K562 (cell line): ENCODE data around the gene CD300E. TPM values are rescaled to one million over a fixed set of nuclear protein-coding genes. Genes with fewer than 3 reads are reported as not detected.
"Not testable (repeated sequence)": the region's sequence is repeated elsewhere in the genome, so short reads cannot be mapped to it uniquely, and the experiment has no call there.

Experiments used
- ATAC-seq: fragments of 200-7000 bp; cut with Tn5 transposase; 3 replicates; pipeline ENCODE4 v1.9.1; 2020; ENCODE audit warnings: moderate library complexity
- BruUV-seq: library from RNA; stranded (reverse); fragments of 400-500 nt; replicated peaks from 2 replicates; lab custom pipeline; 2021; lab: Mats Ljungman, UMichigan
- CTCF ChIA-PET: fragments of 300-600 bp; formaldehyde crosslinking; extraction: SDS; loops from one replicate; lab custom pipeline; 2021; ENCODE audit warnings: low intra/inter-chr PET ratio; lab: Yijun Ruan, JAX
- POLR2A ChIA-PET: fragments of 300-600, 350-650 bp; sonication (Branson Sonifier 250); formaldehyde crosslinking; extraction: SDS; loops from one replicate; lab custom pipeline; 2021; ENCODE audit warnings: antibody characterized with exemption, inconsistent platforms; lab: Yijun Ruan, JAX
- DNase-seq, 4 experiments: peaks; one replicate each; pipeline versions ENCODE4 v3.0.0 to v3.0.0-alpha.2; 2011 to 2018; ENCODE audit warnings: low spot score in 3 of 4, mixed read lengths in 3 of 4; ENCODE audit errors: extremely low read depth in 1 of 4
- FAIRE-seq: peaks from 2 replicates; lab custom pipeline; 2011; peaks lifted over from hg19 to GRCh38; lab: Jason Lieb, UNC
- H2AFZ ChIP-seq: 2 replicates; pipeline ENCODE4 v1.6.0; 2011; ENCODE audit warnings: low read depth, low read length, control low read depth, inconsistent platforms
- H3K27ac ChIP-seq: fragments of 200-600 bp; 3 replicates; pipeline ENCODE4 v1.8.0; 2011; ENCODE audit warnings: low read depth, mild to moderate bottlenecking, control low read depth, inconsistent platforms, low read length, moderate library complexity, mixed read lengths; ENCODE audit errors: extremely low read depth
- H3K27me3 ChIP-seq, 2 experiments: fragments of 300-600 bp in 1 of 2; 2 replicates in 1 of 2; 3 replicates in 1 of 2; pipeline versions ENCODE4 v1.6.0 to v1.8.0; 2011; ENCODE audit warnings: inconsistent platforms in 2 of 2, low read length in 2 of 2, mild to moderate bottlenecking in 1 of 2, mixed read lengths in 1 of 2, moderate library complexity in 1 of 2; ENCODE audit not compliant: control insufficient read depth in 2 of 2, insufficient read depth in 2 of 2
- H3K36me3 ChIP-seq: fragments of 300-600 bp; 3 replicates; pipeline ENCODE4 v1.8.0; 2011; ENCODE audit warnings: mild to moderate bottlenecking, low read length, inconsistent platforms; ENCODE audit not compliant: control insufficient read depth, insufficient read depth
- H3K4me1 ChIP-seq, 2 experiments: fragments of 200-600 bp in 1 of 2; replicated peaks in 1 of 2; 2 replicates in 1 of 2; 3 replicates in 1 of 2; pipeline versions ENCODE4 v1.5.1 to v1.8.0; 2011; ENCODE audit warnings: inconsistent platforms in 2 of 2, low read length in 2 of 2, mild to moderate bottlenecking in 1 of 2, mixed read lengths in 1 of 2, moderate library complexity in 1 of 2; ENCODE audit not compliant: control insufficient read depth in 2 of 2, insufficient read depth in 2 of 2
- H3K4me2 ChIP-seq: 2 replicates; pipeline ENCODE4 v1.6.1; 2011; ENCODE audit warnings: low read length, control low read depth, inconsistent platforms, mixed read lengths; ENCODE audit not compliant: insufficient read depth
- H3K4me3 ChIP-seq: fragments of 200-600 bp; sonication (generic), shearing (Covaris generic); 2 replicates; pipeline ENCODE4 v1.5.1; 2016; ENCODE audit warnings: control low read depth, inconsistent platforms
- H3K79me2 ChIP-seq: fragments of 200-600 bp; 3 replicates; pipeline ENCODE4 v1.8.0; 2011; ENCODE audit warnings: low read length, inconsistent platforms; ENCODE audit not compliant: control insufficient read depth, insufficient read depth
- H3K9ac ChIP-seq, 2 experiments: 2 replicates each; pipeline versions ENCODE4 v1.6.0 to v1.6.1; 2011; ENCODE audit warnings: low read depth in 2 of 2, low read length in 2 of 2, control low read depth in 1 of 2, inconsistent platforms in 1 of 2, mild to moderate bottlenecking in 1 of 2, mixed read lengths in 1 of 2; ENCODE audit not compliant: insufficient read depth in 1 of 2
- H3K9me1 ChIP-seq: one replicate; pipeline ENCODE4 v1.6.0; 2011; ENCODE audit warnings: inconsistent platforms, mild to moderate bottlenecking, low read length, moderate library complexity; ENCODE audit not compliant: control insufficient read depth, insufficient read depth
- H3K9me3 ChIP-seq: replicated peaks from 2 replicates; pipeline ENCODE4 v1.5.1; 2011; ENCODE audit warnings: low read depth, low read length, inconsistent platforms; ENCODE audit not compliant: control insufficient read depth, insufficient read depth
- H4K20me1 ChIP-seq: replicated peaks from 2 replicates; pipeline ENCODE4 v1.6.1; 2011; ENCODE audit warnings: low read length, inconsistent platforms, mixed read lengths; ENCODE audit not compliant: control insufficient read depth, insufficient read depth
- SPI1 ChIP-seq: IDR thresholded peaks from 2 replicates; pipeline ENCODE4 v1.6.1; 2011; ENCODE audit warnings: low read depth, low read length, control low read depth, borderline replicate concordance
- ZHX1 ChIP-seq: fragments of 150-350 bp; conservative IDR thresholded peaks from 2 replicates; pipeline ENCODE4 v1.6.1; 2014; ENCODE audit warnings: low read length
- WGBS: fragments of 100-300 bp; shearing (Covaris generic); methylation state at CpG from one replicate; pipeline ENCODE4 v1.1.6; 2016; ENCODE audit warnings: low coverage, mixed read lengths; ENCODE audit not compliant: insufficient coverage; ENCODE audit errors: missing lambda C conversion rate; 5-methylcytosine and 5-hydroxymethylcytosine counted together
- in situ Hi-C: fragments of 300-500 bp; cut with MboI; formaldehyde crosslinking; loops from 4 replicates; pipeline ENCODE4 v1.15.0; 2018; ENCODE audit warnings: inconsistent platforms, mixed read lengths
- intact Hi-C: fragments of 100-400 bp; cut with micrococcal nuclease; formaldehyde crosslinking; loops from 2 replicates; pipeline ENCODE4 v1.14.2; 2022
- polyA plus RNA-seq, 8 experiments: library from polyadenylated mRNA; depleted of rRNA in 4 of 8; stranded (reverse) in 5 of 8; unstranded in 3 of 8; fragments of >200 nt; fragmentation: Nextera tagmentation in 2 of 8; fragmentation: Illumina TruSeq in 1 of 8; extraction: Ambion mirVana in 2 of 8; extraction: Trizol in 1 of 8; gene quantifications; 2 replicates each; pipeline versions ENCODE4 v1.2.1 to v1.2.3, GENCODE V29; 2011 to 2014; ENCODE audit warnings: inconsistent platforms in 1 of 8, missing spikeins in 1 of 8
- total RNA-seq, 7 experiments: library from RNA; depleted of rRNA in 6 of 7; stranded (reverse); fragments of >200 nt in 6 of 7; fragmentation: Illumina TruSeq in 2 of 7; extraction: Trizol in 2 of 7; gene quantifications; 2 replicates each; pipeline versions ENCODE4 v1.2.1 to v1.2.3, GENCODE V29; 2011 to 2021; ENCODE audit warnings: low replicate concordance in 1 of 7

CD300E gene
- total and polyA plus RNA-seq, 9 of the 15 experiments (the other 6 are each of a cell fraction or from before 2014, with no cell fraction given): not detected

DNA sequence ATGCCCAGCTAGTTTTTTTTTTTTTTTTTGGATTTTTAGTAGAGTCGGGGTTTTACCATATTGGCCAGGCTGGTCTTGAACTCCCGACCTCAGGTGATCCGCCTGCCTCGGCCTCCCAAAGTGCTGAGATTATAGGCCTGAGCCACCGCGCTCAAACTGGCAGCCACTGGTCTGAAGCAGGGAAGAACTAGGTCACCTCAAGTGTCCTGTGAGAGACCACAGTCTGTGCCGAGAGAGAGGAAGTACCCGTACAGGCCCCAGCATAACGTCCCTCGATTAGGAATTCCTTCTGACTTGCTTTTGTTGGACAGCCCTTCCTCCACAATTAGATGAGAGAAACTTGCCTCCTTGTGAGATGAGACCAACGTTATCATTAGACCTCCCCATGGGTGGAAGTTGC, 13.7 kb upstream of the CD300E start:
- 1% methylated on average over 9 of the region's 11 CpGs for WGBS
- in situ Hi-C loops: no loop called here
- no peak overlapping the region for H3K4me2 ChIP-seq
- no peaks in the 10 kb centered on the region for H3K9me1 ChIP-seq
- H3K27ac ChIP-seq: no peak overlapping the region
- H4K20me1 ChIP-seq: no peaks in the 10 kb centered on the region
- no peaks in the 10 kb centered on the region for H3K79me2 ChIP-seq
- no peaks in the 10 kb centered on the region for H3K9me3 ChIP-seq
- no peak overlapping the region for H3K4me3 ChIP-seq
- POLR2A ChIA-PET: interaction anchor here (0.5 kb wide), 1 partner anchor 334 kb away, joined by 3 read pairs; no protein-coding TSS in a partner anchor
- TF ChIP-seq ZHX1 (no peak), SPI1 (0 out of 2 replicates have a peak, but pooled peaks have one; percentile 4)
- no peaks in the 10 kb centered on the region for H3K36me3 ChIP-seq
- peaks cover 30 to 63% of the 10 kb centered on the region in 2 experiments for H3K27me3 ChIP-seq
- DNase-seq: no peak
- no peak overlapping the region for H3K9ac ChIP-seq
- no peak for ATAC-seq
- no peak for FAIRE-seq
- intact Hi-C loops: no loop called here
- no peak overlapping the region for H2AFZ ChIP-seq
- BruUV-seq: no TSS peak
- CTCF ChIA-PET: no interaction called here
- no peaks in the 10 kb centered on the region for H3K4me1 ChIP-seq

- ATAC-seq, H3K4me3 ChIP-seq, H3K9me1 ChIP-seq, FAIRE-seq, in situ Hi-C loops, H3K79me2 ChIP-seq, H3K4me2 ChIP-seq, DNase-seq, intact Hi-C loops, H2AFZ ChIP-seq, H3K9me3 ChIP-seq, H3K4me1 ChIP-seq, BruUV-seq, H3K9ac ChIP-seq, H3K27ac ChIP-seq, H3K36me3 ChIP-seq, H4K20me1 ChIP-seq: not testable (repeated sequence)
- CTCF ChIA-PET: interaction anchor here (0.7 kb wide), 1 partner anchor 132 kb away, joined by 3 read pairs; no protein-coding TSS in a partner anchor
- peaks cover 32 to 69% of the 10 kb centered on the region in 2 experiments for H3K27me3 ChIP-seq
- WGBS: 1% methylated on average over 9 of the region's 10 CpGs
- POLR2A ChIA-PET: interaction anchor here (0.6 kb wide), 1 partner anchor 71 kb away, joined by 4 read pairs; no protein-coding TSS in a partner anchor
Observed at GRCh38 chr17:74636541-74637085, 13.1 kb upstream of the CD300E start.
